NCI-H128 (cell line): Measurements from ENCODE around the gene GALNT16.
"Not testable (repeated sequence)": the region's sequence is repeated elsewhere in the genome, so short reads cannot be mapped to it uniquely, and the experiment has no call there.

Source experiments
- DNase-seq: peaks from one replicate; lab custom pipeline; 2025; ENCODE audit not compliant: unreplicated experiment; lab: John Stamatoyannopoulos, UW

The GALNT16 gene

DNA sequence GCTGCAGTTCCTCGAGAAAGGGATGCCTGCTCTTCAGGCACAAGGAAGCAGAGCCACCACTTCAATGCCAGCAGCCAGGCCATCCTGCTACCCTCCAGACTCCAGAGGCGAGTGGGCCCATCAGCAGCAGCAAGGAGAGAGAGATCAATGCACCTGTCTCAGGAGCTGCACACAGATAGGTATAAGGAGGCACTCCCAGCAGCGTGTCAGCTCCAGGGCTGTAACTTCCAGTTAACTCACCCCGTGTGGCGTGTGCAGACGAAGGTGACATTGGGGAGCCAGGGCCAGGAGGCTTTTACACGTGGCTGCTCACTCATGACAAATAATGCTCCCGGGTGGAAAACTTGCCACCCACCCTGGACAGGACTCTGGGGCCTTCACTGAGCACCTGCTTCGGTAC, 24.2 kb downstream of the GALNT16 start:
- no peak for DNase-seq

GRCh38 chr14:69285661-69286255, 25.8 kb downstream of the GALNT16 start:
- no peak for DNase-seq

DNA sequence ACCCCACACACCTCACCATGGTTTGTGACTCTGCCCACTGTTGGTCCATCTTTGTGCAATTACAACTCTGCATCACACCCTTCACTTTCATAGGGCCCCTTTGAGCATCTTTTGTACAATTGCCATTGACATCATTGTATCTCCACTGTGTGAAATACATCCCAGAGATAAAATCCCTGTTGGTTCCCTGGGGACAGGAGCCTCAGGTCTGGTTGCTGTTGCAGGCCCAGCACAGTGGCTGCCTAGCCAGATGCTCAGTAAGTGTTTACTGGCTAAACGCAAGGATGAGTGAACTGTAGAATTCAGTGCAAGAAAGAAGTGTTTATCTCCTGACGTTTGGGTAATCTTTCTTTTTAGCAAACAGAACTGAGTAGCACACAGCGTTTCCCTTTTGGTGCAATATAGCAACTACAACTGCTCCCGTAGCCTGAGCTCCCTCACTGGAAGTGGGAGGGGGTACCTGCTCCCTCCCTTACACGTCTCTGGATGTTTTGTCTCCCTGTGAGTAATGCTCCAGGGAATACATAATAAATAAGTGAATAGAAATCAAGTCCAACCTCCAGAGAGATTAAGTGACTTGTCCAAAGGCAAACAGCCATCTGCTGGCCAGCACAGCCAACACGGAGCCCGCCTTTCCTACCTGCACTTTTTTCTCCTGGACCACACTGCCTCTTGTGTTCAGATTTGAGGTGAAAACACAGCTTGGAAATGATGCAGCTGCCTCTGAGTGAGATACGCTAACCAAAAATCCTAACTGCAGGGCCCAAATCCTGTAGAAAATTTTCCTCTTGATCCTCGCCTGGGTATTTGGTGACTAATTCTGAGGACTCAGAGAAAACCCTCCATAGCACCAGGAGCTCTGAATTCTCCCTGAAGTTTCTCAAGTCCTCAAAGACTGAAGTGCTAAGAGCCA, 27.4 kb downstream of the GALNT16 start:
- no peak for DNase-seq

DNA sequence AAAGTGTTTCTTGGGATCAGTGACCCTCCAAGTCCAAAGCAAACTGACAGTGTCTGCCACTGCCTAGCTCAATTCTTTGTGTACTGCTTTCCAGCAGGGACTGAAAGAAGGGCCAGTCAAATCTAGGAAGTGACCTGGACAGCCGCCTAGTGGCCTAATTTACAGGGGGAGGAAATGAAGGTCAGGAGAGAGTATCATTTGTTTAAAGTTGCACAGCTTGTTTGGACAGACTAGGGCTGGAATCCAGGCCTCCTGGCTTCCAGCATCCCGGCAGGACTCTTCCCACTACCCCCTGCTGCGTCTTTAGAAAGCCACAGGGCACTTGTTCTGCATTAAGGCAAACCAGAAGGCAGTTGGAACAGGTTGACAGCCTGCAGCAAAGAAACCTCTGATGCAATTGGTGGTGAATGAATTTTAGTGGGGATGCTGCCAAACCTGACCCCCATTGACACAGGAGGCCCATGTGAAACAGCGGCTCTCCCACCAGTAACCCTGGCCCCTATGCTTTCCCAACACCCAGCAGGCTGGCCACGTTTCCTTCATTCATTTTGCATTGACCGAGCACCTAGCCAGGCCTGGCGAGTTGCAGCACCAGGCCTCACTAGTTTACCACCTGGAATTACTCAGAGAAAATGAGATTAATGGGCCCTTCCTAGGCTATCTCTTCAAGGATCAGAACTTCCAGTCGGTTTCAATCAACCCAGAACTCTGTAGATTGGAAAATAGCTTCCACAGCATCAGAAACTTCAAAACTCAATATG, 28.2 kb downstream of the GALNT16 start:
- DNase-seq, result no peak

DNA sequence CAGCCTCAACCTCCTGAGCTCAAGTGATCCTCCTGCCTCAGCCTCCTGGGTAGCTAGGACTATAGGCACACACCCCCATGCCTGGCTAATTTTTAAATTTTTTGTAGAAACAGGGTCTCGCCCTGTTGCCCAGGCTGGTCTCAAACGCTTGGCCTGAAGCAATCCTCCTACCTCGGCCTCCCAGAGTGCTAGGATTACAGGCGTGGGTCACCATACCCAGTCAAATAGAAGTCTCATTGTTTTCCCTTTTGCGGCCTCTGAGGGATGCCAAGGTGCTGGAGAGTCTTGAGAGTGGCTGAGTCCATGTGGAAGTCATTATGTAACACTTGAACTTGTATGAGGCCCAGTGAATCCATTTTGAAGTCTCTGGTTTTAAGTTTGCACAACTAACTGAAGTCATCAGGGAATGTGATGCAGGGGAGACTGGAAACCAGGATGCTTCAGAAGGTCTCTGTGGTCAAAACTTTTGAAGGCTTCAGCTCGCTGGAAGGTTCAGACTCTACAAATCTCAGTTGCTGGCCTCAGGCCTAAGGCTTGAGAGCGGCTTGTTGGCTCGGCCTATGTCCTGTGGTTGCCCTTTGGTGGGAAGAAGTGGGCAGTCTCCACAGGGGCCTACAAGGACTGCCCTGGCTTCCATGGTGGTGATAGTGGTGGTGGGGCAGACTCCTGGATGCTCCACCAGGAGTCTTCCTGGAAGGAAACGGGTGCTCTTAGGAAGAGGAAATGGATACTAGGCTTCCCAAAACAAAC, 29.2 kb downstream of the GALNT16 start:
- no peak for DNase-seq

DNA sequence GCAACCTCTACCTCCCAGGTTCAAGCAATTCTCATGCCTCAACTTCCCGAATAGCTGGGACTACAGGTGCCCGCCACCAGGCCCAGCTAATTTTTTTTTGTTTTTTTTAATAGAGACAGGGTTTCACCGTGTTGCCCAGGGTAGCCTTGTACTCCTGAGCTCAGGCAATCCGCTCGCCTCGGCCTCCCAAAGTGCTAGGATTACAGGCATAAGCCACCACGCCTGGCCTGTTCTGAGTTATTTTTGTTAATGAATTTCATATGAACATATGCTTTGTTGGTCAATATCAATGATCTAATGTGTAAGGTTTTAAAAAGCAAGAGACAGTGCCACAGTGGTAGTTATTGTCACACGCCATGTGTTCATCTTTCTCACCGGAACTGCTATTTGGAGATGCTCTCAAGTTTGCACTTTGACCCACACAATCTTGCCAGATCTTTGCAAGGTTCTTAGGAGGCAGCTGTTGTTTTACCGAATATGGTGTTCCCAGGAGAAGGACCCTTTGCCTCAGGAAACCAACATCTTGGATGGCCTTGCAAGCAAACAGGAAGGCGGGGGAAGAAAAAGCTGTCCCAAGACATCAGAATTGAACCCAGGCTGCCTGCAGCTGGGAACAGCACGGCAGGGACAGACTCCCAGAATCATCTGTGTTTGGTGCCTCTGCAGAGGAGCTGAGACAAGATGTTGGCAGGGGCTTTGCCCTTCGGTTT, 30.0 kb downstream of the GALNT16 start:
- DNase-seq, result no peak

GRCh38 chr14:69290881-69291280, 30.9 kb downstream of the GALNT16 start:
- DNase-seq, result not testable (repeated sequence)

GRCh38 chr14:69291396-69291795, 31.4 kb downstream of the GALNT16 start:
- DNase-seq, result no peak

GRCh38 chr14:69291891-69292561, 32.1 kb downstream of the GALNT16 start:
- no peak for DNase-seq

GRCh38 chr14:69298131-69299071, 38.4 kb downstream of the GALNT16 start:
- no peak for DNase-seq

GRCh38 chr14:69299286-69300035, 39.5 kb downstream of the GALNT16 start:
- no peak for DNase-seq

DNA sequence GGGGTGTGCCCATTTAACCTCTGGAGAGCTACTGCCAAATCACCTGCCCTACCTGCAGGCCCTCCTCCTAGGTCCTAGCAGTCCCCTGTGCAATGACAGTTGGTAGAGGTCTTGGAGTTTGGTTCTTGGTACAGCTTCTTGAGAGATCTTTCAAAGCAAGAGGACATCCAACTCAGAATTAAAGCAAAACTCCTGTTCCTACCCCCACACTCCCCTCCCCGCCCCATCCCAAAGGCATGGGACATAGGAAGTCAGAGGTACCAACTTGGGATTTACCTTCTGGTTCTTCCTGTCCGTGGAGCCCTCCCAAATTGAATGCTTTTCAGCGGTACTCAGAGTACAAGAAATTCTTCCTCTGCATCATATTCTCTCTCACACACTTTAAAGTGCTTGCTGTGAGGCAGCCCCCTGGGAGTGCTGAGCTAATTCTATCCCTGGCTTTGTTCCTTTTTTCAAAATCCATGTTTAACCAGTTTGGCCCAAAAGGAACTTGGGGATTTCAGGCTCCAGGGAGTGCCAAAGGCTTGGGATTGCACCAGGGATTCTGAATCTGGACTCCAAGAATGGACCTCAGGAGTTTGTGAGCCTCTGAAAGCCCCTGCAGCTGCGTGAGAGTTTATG, 40.8 kb downstream of the GALNT16 start:
- DNase-seq, result no peak

GRCh38 chr14:69303086-69303485, 43.1 kb downstream of the GALNT16 start:
- DNase-seq, result no peak

GRCh38 chr14:69312608-69313007, 52.6 kb downstream of the GALNT16 start:
- no peak for DNase-seq

DNA sequence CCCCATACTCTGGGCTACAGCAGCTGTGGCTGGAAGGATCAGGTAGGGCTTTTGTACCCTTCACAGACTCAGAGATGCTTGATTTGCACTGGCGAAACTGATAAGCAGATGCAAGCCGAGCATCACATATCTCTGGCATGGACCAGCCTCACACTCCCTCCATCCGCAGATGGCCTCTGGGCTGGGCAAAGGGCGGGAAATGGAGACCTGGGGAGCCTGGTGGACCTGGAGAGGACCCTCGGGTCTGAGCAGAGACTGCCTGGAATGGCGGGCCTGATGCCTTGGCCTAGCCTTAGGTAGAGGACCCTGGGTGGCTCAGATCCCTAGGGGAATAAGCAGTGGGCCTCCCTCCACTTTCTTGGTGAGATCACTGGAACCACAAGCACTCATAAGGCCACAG, 53.2 kb downstream of the GALNT16 start:
- DNase-seq, result no peak

DNA sequence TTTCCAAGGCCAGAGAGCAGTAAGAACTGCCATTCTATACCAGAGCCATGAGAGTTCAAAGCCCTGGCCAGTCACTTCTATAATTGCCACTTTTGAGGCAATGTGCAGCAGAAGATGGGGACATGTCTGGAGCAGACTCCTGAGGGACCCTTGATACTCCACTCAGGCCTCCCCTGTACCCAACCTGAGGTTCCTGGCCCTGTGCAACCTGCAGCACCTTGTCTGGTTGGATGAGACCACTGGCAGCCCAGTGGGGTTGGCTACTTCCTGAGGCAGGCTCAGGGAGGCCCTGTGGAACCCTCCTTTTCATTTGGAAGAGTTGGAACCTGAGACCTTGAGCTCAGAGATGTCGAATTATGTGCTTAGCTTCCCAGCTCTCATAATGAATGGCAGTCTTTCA, 54.4 kb downstream of the GALNT16 start:
- no peak for DNase-seq

DNA sequence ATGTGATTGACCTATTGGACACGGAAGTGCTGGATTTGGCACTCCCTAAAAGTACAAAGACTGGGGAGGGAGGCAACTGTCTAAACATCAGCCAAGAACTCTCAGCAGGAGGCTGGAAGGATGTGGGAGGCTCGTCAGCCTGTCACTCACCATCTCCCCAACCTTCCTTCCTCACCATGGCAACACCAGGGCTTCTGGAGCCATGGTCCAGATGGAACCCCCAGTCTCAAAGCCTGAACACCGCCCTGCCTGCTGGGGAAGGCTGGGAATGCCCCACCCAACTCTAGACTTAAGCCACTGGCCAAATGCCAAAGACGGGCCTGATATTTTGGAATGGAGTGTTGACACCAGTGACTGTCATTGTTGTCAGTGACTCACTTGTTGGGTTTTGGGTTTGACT, 55.3 kb downstream of the GALNT16 start:
- DNase-seq, result no peak
